ENCODE data around the gene SNED1.

DNA sequence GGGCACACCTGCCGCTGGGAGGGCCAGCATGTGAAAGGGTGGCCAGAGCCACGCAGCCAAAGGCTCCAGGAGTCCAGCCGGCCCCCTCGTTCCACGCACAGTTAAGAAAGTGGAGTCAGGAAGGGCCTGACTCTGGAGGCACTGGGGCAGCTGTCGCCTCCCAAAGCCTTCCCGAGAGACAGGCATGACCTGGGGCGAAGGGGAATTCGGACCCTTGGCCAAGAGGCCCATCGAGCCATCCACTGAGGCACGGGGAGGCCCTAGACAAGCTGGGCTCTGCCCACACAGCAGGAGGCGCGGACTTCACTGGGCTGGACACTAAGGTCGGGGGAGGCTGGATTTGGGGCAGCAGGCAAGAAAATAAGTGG is 38.5 kb upstream of the SNED1 start:
- TF ChIP-seq CTCF (IDR thresholded peaks at IDR 0.05; ENCODE audit: borderline replicate concordance, extremely low read depth, low read length, poor library complexity, severe bottlenecking): no peak
- TF ChIP-seq EZH2 (IDR thresholded peaks at IDR 0.05; ENCODE audit: borderline replicate concordance, low read depth, low read length, severe bottlenecking): no peak
